Uterus (tissue), 4 donors: ENCODE measurements around the gene AJAP1. TPM values are rescaled to one million over a fixed set of nuclear protein-coding genes. Genes with fewer than 3 reads are reported as not detected.

Experiments
- DNase-seq, 2 donors: peaks; one replicate each; pipeline ENCODE4 v3.0.0-alpha.2; 2019 to 2020
- H3K27ac ChIP-seq, 2 donors: fragments of 200-600 bp; sonication (generic); 1 replicate in 1 of 2; 2 replicates in 1 of 2; pipeline ENCODE4 v1.5.1; 2016 to 2018
- H3K27me3 ChIP-seq, 2 donors: fragments of 200-600 bp; sonication (generic); one replicate each; pipeline ENCODE4 v1.5.1; 2018 to 2019; ENCODE audit warnings: control low read depth in 1 of 2
- H3K36me3 ChIP-seq, 2 donors: fragments of 200-600 bp; sonication (generic); one replicate each; pipeline ENCODE4 v1.5.1; 2019; ENCODE audit warnings: control low read depth in 1 of 2
- H3K4me1 ChIP-seq, 2 donors: fragments of 200-600 bp; sonication (generic); one replicate each; pipeline ENCODE4 v1.5.1; 2018 to 2019; ENCODE audit warnings: control low read depth in 1 of 2
- H3K4me3 ChIP-seq, 2 donors: fragments of 200-600 bp; sonication (generic); 1 replicate in 1 of 2; 2 replicates in 1 of 2; pipeline ENCODE4 v1.5.1; 2018 to 2019; ENCODE audit warnings: mild to moderate bottlenecking in 1 of 2
- H3K9me3 ChIP-seq, 2 donors: fragments of 200-600 bp; sonication (generic); one replicate each; pipeline ENCODE4 v1.5.1; 2019; ENCODE audit warnings: control low read depth in 1 of 2
- CTCF ChIP-seq, 4 experiments: fragments of 200-600 bp in 2 of 4; fragments of 450-650 bp in 2 of 4; sonication (generic) in 2 of 4; IDR thresholded peaks; one replicate each; pipeline ENCODE4 v1.5.1; 2016 to 2019; ENCODE audit warnings: antibody characterized with exemption in 4 of 4, mild to moderate bottlenecking in 2 of 4, moderate library complexity in 1 of 4
- POLR2A ChIP-seq, 2 donors: fragments of 450-650 bp; IDR thresholded peaks; one replicate each; pipeline ENCODE4 v1.6.1; 2016; ENCODE audit warnings: antibody characterized with exemption in 2 of 2, mild to moderate bottlenecking in 1 of 2, moderate library complexity in 1 of 2
- intact Hi-C: fragments of 100-400 bp; cut with DNase I; formaldehyde crosslinking; loops from one replicate; pipeline ENCODE4 v1.15.1; 2023; ENCODE audit warnings: low total_unique reads
- total RNA-seq, 4 donors: library from RNA; depleted of rRNA in 3 of 4; stranded (reverse); fragments of >200 nt in 3 of 4; gene quantifications; one replicate each; pipeline versions ENCODE4 v1.1.0 to v1.2.4, GENCODE V29; 2014 to 2023
- donor health status: DM: yes; HTN: yes; CAD: no.

AJAP1 gene
- total RNA-seq, 4 donors from 2014 or later: 0.97 to 2.7 (median 2.0) TPM; not detected in 1

GRCh38 chr1:4724695-4725250 is 70.4 kb downstream of the AJAP1 start:
- H3K27ac ChIP-seq: no peak overlapping the region
- H3K4me3 ChIP-seq: no peak overlapping the region
- TF ChIP-seq CTCF (IDR thresholded peaks at IDR 0.05): no peak
- TF ChIP-seq POLR2A (IDR thresholded peaks at IDR 0.05): no peak
- no peak for DNase-seq
- intact Hi-C loops: no loop called here
- H3K36me3 ChIP-seq: no peaks in the 10 kb centered on the region
- H3K27me3 ChIP-seq: no peaks in the 10 kb centered on the region
- H3K4me1 ChIP-seq: no peaks in the 10 kb centered on the region
- no peaks in the 10 kb centered on the region for H3K9me3 ChIP-seq

GRCh38 chr1:4725416-4725815 is 71.0 kb downstream of the AJAP1 start:
- Histone ChIP-seq H3K4me1 (no peaks in the 10 kb centered on the region), H3K9me3 (no peaks in the 10 kb centered on the region), H3K27me3 (no peaks in the 10 kb centered on the region), H3K36me3 (no peaks in the 10 kb centered on the region), H3K4me3 (no peak overlapping the region), H3K27ac (no peak overlapping the region)
- no peak for TF ChIP-seq CTCF (IDR thresholded peaks at IDR 0.05)
- TF ChIP-seq POLR2A (IDR thresholded peaks at IDR 0.05): no peak
- no peak for DNase-seq
- intact Hi-C loops: no loop called here

GRCh38 chr1:4726620-4727341 is 72.4 kb downstream of the AJAP1 start:
- DNase-seq: no peak
- Histone ChIP-seq H3K4me1 (no peaks in the 10 kb centered on the region), H3K4me3 (no peak overlapping the region), H3K36me3 (no peaks in the 10 kb centered on the region), H3K27me3 (no peaks in the 10 kb centered on the region), H3K9me3 (no peaks in the 10 kb centered on the region), H3K27ac (no peak overlapping the region)
- intact Hi-C loops: no loop called here
- TF ChIP-seq POLR2A (IDR thresholded peaks at IDR 0.05) (no peak), CTCF (IDR thresholded peaks at IDR 0.05) (no peak)

GRCh38 chr1:4728319-4729089 is 74.1 kb downstream of the AJAP1 start:
- no peak for DNase-seq
- intact Hi-C loops: no loop called here
- Histone ChIP-seq H3K9me3 (no peaks in the 10 kb centered on the region), H3K4me3 (no peak overlapping the region), H3K27ac (no peak overlapping the region), H3K36me3 (no peaks in the 10 kb centered on the region), H3K4me1 (no peaks in the 10 kb centered on the region), H3K27me3 (no peaks in the 10 kb centered on the region)
- TF ChIP-seq POLR2A (IDR thresholded peaks at IDR 0.05) (no peak), CTCF (IDR thresholded peaks at IDR 0.05) (no peak)

- Histone ChIP-seq H3K27ac (no peak overlapping the region), H3K27me3 (no peaks in the 10 kb centered on the region), H3K4me3 (no peak overlapping the region), H3K4me1 (no peaks in the 10 kb centered on the region), H3K9me3 (no peaks in the 10 kb centered on the region), H3K36me3 (no peaks in the 10 kb centered on the region)
- DNase-seq: no peak
- intact Hi-C loops: no loop called here
- no peak for TF ChIP-seq POLR2A (IDR thresholded peaks at IDR 0.05)
- TF ChIP-seq CTCF (IDR thresholded peaks at IDR 0.05): no peak
Observed at GRCh38 chr1:4729090-4729471, 74.7 kb downstream of the AJAP1 start.
